Measurements from ENCODE around the gene ZNF346. TPM values are rescaled to one million over a fixed set of nuclear protein-coding genes. Genes with fewer than 3 reads are reported as not detected.
"Not testable (repeated sequence)": the region's sequence is repeated elsewhere in the genome, so short reads cannot be mapped to it uniquely, and the experiment has no call there.

Gene ZNF346
- total and polyA plus RNA-seq, 10 donors: 5.9 to 36.3 (median 25.6) TPM

DNA sequence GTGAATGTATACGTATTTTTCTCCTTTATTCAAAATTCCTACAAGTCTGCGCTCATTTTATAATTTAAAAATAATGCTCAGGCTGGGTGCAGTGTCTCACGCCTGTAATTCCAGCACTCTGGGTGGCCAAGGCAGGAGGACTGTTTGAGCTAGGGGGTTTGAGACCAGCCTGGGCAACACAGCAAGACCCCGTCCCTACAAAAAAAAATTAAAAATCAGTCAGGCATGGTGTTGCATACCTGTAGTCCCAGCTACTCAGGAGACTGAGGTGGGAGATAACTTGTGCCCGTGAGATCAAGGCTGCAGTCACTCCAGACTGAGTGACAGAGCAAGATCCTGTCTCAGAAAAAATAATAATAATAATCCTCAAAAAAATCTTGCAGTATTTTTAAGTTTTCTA, 23.7 kb upstream of the ZNF346 start:
- WGBS, 5 donors: 94 to 99% (median 97%) methylated on average over 5 of the region's 5 CpGs
- Histone ChIP-seq H3K27me3 (replicated peaks in 1 of 7) (no peaks in the 10 kb centered on the region), H3K9me3 (peaks cover 0 to 7% (median 4%) of the 10 kb centered on the region in 8 donors), H3K4me3 (no peak overlapping the region), H3K27ac (peak overlapping the region in 1 of 8 donors; percentile 91), H3K36me3 (peaks cover 0 to 6% (median 0%) of the 10 kb centered on the region in 6 donors), H3K4me1 (peaks cover 14 to 100% (median 59%) of the 10 kb centered on the region in 6 donors)
- intact Hi-C loops (cut with DNase I; ENCODE audit: low total_unique reads): no loop called here
- TF ChIP-seq POLR2AphosphoS5 (IDR thresholded peaks at IDR 0.05) (no peak), POLR2A (IDR thresholded peaks at IDR 0.05) (no peak)
- TF ChIP-seq, protein P1, sequence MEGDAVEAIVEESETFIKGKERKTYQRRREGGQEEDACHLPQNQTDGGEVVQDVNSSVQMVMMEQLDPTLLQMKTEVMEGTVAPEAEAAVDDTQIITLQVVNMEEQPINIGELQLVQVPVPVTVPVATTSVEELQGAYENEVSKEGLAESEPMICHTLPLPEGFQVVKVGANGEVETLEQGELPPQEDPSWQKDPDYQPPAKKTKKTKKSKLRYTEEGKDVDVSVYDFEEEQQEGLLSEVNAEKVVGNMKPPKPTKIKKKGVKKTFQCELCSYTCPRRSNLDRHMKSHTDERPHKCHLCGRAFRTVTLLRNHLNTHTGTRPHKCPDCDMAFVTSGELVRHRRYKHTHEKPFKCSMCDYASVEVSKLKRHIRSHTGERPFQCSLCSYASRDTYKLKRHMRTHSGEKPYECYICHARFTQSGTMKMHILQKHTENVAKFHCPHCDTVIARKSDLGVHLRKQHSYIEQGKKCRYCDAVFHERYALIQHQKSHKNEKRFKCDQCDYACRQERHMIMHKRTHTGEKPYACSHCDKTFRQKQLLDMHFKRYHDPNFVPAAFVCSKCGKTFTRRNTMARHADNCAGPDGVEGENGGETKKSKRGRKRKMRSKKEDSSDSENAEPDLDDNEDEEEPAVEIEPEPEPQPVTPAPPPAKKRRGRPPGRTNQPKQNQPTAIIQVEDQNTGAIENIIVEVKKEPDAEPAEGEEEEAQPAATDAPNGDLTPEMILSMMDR (IDR thresholded peaks at IDR 0.05 in 8 of 11, conservative IDR thresholded peaks at IDR 0.05 in 3 of 11): no peak
- no peak for DNase-seq

DNA sequence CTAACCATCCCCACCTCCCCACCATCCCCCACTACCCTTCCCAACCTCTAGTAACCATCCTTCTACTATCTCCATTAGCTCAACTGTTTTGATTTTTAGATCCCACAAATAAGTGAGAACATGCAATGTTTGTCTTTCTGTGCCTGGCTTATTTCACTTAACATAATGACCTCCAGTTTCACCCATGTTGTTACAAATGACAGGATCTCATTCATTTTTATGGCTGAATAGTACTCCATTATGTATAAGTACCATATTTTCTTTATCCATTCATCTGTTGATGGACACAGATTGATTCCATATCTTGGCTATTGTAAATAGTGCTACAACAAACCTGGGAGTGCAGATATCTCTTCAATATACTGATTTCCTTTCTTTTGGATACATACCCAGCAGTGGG, 23.0 kb upstream of the ZNF346 start:
- DNase-seq; H3K36me3 ChIP-seq; H3K27me3 ChIP-seq (replicated peaks in 1 of 7); intact Hi-C loops (cut with DNase I; ENCODE audit: low total_unique reads); H3K9me3 ChIP-seq; H3K4me3 ChIP-seq: not testable (repeated sequence)
- Histone ChIP-seq H3K27ac (peak overlapping the region in 3 of 8 donors; percentile 14 to 54 (median 30)), H3K4me1 (peaks cover 12 to 100% (median 59%) of the 10 kb centered on the region in 6 donors)

DNA sequence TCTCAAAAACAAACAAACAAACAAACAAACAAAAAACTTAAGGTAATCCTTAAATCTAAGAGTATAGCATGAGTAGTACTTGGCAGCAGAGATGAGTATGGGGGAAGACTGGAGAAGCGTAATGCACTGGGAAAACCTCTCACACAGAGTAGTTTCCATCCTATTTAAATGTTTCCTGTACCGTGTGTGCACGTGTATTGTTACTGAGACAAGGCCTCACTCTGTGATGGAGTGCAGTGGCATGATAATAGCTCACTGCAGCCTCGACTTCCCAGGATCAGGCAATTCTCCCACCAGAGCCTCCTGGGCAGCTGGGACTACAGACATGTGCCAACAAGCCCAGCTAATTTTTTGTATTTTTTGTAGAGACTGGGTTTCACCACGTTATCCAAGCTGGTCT, 18.8 kb upstream of the ZNF346 start:
- peaks cover 0 to 6% (median 0%) of the 10 kb centered on the region in 6 donors for H3K36me3 ChIP-seq
- 67 to 77% (median 74%) methylated on average over 5 of the region's 5 CpGs for WGBS, 5 donors
- H3K4me1 ChIP-seq: peaks cover 14 to 71% (median 46%) of the 10 kb centered on the region in 6 donors
- no peak for DNase-seq
- no peak overlapping the region for H3K27ac ChIP-seq
- H3K9me3 ChIP-seq: no peaks in the 10 kb centered on the region
- no peak overlapping the region for H3K4me3 ChIP-seq
- H3K27me3 ChIP-seq (replicated peaks in 1 of 7): no peaks in the 10 kb centered on the region
- TF ChIP-seq, protein P1 (IDR thresholded peaks at IDR 0.05 in 8 of 11, conservative IDR thresholded peaks at IDR 0.05 in 3 of 11): no peak
- TF ChIP-seq POLR2AphosphoS5 (IDR thresholded peaks at IDR 0.05): no peak
- TF ChIP-seq POLR2A (IDR thresholded peaks at IDR 0.05): no peak
- intact Hi-C loops (cut with DNase I; ENCODE audit: low total_unique reads): no loop called here

DNA sequence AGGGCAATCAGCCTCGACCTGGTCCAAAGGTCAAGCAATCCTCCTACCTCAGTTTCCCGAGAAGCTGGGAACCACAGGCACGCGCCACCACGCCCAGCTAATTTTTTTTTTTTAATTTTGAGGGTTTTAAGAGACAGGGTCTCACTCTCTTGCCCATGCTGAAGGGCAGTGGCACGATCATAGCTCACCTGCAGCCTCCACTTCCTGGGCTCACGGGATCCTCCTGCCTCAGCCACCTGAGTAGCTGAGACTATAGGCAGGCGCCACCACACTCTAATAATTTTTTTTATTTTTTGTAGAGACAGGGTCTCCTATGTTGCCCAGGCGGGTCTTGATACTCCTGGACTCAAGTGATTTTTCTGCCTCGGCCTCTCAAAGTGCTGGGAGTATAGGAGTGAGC, 17.5 kb upstream of the ZNF346 start:
- peak overlapping the region in 7 of 8 donors; percentile 85 to 98 (median 94) for H3K4me3 ChIP-seq
- H3K27me3 ChIP-seq (replicated peaks in 1 of 7): no peaks in the 10 kb centered on the region
- 90 to 95% (median 93%) methylated on average over 10 of the region's 10 CpGs for WGBS, 5 donors
- DNase-seq: no peak
- H3K9me3 ChIP-seq: no peaks in the 10 kb centered on the region
- H3K27ac ChIP-seq: peak overlapping the region in 4 of 8 donors; percentile 96 to 98 (median 96)
- intact Hi-C loops (cut with DNase I; ENCODE audit: low total_unique reads): no loop called here
- no peak for TF ChIP-seq POLR2AphosphoS5 (IDR thresholded peaks at IDR 0.05)
- TF ChIP-seq, protein P1 (IDR thresholded peaks at IDR 0.05 in 8 of 11, conservative IDR thresholded peaks at IDR 0.05 in 3 of 11): no peak
- peaks cover 0 to 2% (median 0%) of the 10 kb centered on the region in 6 donors for H3K36me3 ChIP-seq
- H3K4me1 ChIP-seq: peaks cover 14 to 58% (median 46%) of the 10 kb centered on the region in 6 donors

All from spleen (tissue), 11 donors.